B cell (primary cell): ENCODE results near the gene SCMH1.

ENCODE experiments used
- EZH2 ChIP-seq: IDR thresholded peaks from 2 replicates; pipeline ENCODE4 v1.6.1; 2012; ENCODE audit warnings: borderline replicate concordance, low read depth, mild to moderate bottlenecking, moderate library complexity, low read length; ENCODE audit not compliant: insufficient read depth, poor library complexity, severe bottlenecking
- TF ChIP-seq, protein P1 (sequence below): fragments of 200-600 bp; IDR thresholded peaks from one replicate; pipeline ENCODE4 v1.8.0; 2022; ENCODE audit warnings: antibody characterized with exemption, mild to moderate bottlenecking

DNA sequence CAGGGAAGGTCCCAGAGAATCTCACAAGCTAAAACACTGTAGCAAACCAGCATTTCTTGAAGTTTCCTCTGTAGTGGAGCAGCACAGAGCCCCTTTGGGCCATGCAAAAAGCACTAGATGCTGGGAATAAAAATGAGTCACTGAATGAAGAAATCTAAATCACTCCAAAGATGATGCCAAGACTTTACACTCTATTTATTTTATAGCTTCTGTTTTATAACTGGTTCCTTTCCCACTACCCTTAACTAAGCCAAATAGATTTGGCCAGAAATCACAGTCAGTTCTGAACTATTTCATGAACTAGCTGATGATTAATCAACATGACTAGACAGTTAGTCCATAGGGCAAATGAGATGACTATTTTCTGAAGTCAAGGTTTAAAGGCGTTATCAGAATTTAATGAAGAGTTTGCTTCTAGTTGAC, 89.5 kb downstream of the SCMH1 start:
- TF ChIP-seq, protein P1, sequence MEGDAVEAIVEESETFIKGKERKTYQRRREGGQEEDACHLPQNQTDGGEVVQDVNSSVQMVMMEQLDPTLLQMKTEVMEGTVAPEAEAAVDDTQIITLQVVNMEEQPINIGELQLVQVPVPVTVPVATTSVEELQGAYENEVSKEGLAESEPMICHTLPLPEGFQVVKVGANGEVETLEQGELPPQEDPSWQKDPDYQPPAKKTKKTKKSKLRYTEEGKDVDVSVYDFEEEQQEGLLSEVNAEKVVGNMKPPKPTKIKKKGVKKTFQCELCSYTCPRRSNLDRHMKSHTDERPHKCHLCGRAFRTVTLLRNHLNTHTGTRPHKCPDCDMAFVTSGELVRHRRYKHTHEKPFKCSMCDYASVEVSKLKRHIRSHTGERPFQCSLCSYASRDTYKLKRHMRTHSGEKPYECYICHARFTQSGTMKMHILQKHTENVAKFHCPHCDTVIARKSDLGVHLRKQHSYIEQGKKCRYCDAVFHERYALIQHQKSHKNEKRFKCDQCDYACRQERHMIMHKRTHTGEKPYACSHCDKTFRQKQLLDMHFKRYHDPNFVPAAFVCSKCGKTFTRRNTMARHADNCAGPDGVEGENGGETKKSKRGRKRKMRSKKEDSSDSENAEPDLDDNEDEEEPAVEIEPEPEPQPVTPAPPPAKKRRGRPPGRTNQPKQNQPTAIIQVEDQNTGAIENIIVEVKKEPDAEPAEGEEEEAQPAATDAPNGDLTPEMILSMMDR: no peak
- TF ChIP-seq EZH2: no peak
